ENCODE data around the gene ABCF1.

DNA sequence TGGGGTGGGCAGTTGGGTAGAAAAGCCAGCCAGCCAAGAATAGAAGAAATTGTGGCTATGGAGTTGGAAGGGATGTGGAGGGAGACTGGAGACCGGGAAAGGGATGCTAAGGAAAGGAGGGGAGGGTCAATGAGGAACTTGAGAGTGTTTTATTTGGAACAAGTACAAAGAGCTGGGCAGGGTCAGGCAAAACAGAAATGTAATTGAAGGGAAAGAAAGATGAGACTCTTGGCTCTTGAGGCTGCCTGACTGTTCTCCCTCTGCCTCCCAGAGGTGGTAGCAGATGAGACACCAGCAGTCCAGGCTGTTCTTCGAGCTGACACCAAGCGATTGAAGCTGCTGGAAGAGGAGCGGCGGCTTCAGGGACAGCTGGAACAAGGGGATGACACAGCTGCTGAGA lies 12.7 kb downstream of the ABCF1 start:
- TF ChIP-seq, protein P1, sequence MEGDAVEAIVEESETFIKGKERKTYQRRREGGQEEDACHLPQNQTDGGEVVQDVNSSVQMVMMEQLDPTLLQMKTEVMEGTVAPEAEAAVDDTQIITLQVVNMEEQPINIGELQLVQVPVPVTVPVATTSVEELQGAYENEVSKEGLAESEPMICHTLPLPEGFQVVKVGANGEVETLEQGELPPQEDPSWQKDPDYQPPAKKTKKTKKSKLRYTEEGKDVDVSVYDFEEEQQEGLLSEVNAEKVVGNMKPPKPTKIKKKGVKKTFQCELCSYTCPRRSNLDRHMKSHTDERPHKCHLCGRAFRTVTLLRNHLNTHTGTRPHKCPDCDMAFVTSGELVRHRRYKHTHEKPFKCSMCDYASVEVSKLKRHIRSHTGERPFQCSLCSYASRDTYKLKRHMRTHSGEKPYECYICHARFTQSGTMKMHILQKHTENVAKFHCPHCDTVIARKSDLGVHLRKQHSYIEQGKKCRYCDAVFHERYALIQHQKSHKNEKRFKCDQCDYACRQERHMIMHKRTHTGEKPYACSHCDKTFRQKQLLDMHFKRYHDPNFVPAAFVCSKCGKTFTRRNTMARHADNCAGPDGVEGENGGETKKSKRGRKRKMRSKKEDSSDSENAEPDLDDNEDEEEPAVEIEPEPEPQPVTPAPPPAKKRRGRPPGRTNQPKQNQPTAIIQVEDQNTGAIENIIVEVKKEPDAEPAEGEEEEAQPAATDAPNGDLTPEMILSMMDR (optimal IDR thresholded peaks at IDR 0.05 in 1 of 3, IDR thresholded peaks at IDR 0.05 in 1 of 3, conservative IDR thresholded peaks at IDR 0.05 in 1 of 3; ENCODE audit: extremely low read depth in 1 of 3, insufficient read depth in 2 of 3, low read length in 3 of 3), result no peak
- no peak for TF ChIP-seq EZH2 (IDR thresholded peaks at IDR 0.05; ENCODE audit: low read length)
